Kidney (tissue), 14 donors: ENCODE data around the gene HOXD4. TPM values are rescaled to one million over a fixed set of nuclear protein-coding genes. Genes with fewer than 3 reads are reported as not detected.

Source experiments
- DNase-seq, 5 donors: peaks; one replicate each; pipeline ENCODE4 v3.0.0-alpha.2; 2013 to 2020
- FAIRE-seq: peaks from 2 replicates; lab custom pipeline; 2012; peaks lifted over from hg19 to GRCh38; lab: Jason Lieb, UNC
- H3K27ac ChIP-seq, 2 donors: one replicate each; pipeline ENCODE4 v1.7.0; 2013; ENCODE audit warnings: low read depth in 2 of 2, low read length in 2 of 2, inconsistent platforms in 1 of 2
- H3K27me3 ChIP-seq: one replicate; pipeline ENCODE4 v1.7.1; 2013; ENCODE audit warnings: low read length, inconsistent platforms; ENCODE audit not compliant: control insufficient read depth, insufficient read depth
- H3K36me3 ChIP-seq, 3 donors: one replicate each; pipeline versions ENCODE4 v1.7.0 to v1.7.1; 2013; ENCODE audit warnings: low read length in 3 of 3, control low read depth in 1 of 3, inconsistent platforms in 1 of 3; ENCODE audit not compliant: insufficient read depth in 3 of 3, control insufficient read depth in 2 of 3
- H3K4me1 ChIP-seq, 3 donors: one replicate each; pipeline versions ENCODE4 v1.7.0 to v1.7.1; 2013; ENCODE audit warnings: low read length in 3 of 3, inconsistent platforms in 1 of 3, low read depth in 1 of 3; ENCODE audit not compliant: control insufficient read depth in 2 of 3, insufficient read depth in 2 of 3
- H3K4me3 ChIP-seq, 3 donors: one replicate each; pipeline versions ENCODE4 v1.7.0 to v1.8.1; 2013; ENCODE audit warnings: low read length in 3 of 3, control low read depth in 1 of 3, inconsistent platforms in 1 of 3
- H3K9ac ChIP-seq, 3 donors: one replicate each; pipeline versions ENCODE4 v1.7.0 to v1.7.1; 2013; ENCODE audit warnings: low read length in 3 of 3, control low read depth in 1 of 3, inconsistent platforms in 1 of 3
- H3K9me3 ChIP-seq, 3 donors: one replicate each; pipeline versions ENCODE4 v1.7.0 to v1.7.1; 2013; ENCODE audit warnings: low read length in 3 of 3, control low read depth in 1 of 3, inconsistent platforms in 1 of 3; ENCODE audit not compliant: control insufficient read depth in 2 of 3, insufficient read depth in 1 of 3
- intact Hi-C: fragments of 100-400 bp; cut with DNase I; formaldehyde crosslinking; loops from one replicate; pipeline ENCODE4 v1.11.1; 2022
- polyA plus RNA-seq: library from polyadenylated mRNA; stranded (reverse); fragments of 350-450 nt; fragmentation: Illumina TruSeq; extraction: RNeasy Lipid Tissue Mini Kit (QIAGEN cat#74804); gene quantifications from one replicate; pipeline ENCODE4 v1.2.3, GENCODE V29; 2014; ENCODE audit warnings: low read depth, low replicate concordance; ENCODE audit not compliant: insufficient read depth
- total RNA-seq: library from RNA; stranded (reverse); fragmentation: NEBNext Ultra II Directional; extraction: Animal tissue kit (Norgen Biotek cat#: 25700); gene quantifications from one replicate; pipeline ENCODE4 v1.2.1, GENCODE V29; 2021
- TF ChIP-seq, protein P1 (sequence below): IDR thresholded peaks from 3 replicates; pipeline ENCODE4 v1.5.1; 2012; ENCODE audit warnings: mild to moderate bottlenecking, moderate library complexity, borderline replicate concordance; ENCODE audit not compliant: insufficient read depth; ENCODE audit errors: extremely low read depth
- donor health status: control.
- donor health status: control.
- donor health status: control.
- donor health status: control.
- donor health status: control.
- donor health status: DM: yes; HTN: yes; CAD: no.
- donor health status: Normal renal cell carcinoma (clear cell type).

The HOXD4 gene
- total and polyA plus RNA-seq, 2 donors from 2014 or later, result 12.1 to 27.8 TPM

DNA sequence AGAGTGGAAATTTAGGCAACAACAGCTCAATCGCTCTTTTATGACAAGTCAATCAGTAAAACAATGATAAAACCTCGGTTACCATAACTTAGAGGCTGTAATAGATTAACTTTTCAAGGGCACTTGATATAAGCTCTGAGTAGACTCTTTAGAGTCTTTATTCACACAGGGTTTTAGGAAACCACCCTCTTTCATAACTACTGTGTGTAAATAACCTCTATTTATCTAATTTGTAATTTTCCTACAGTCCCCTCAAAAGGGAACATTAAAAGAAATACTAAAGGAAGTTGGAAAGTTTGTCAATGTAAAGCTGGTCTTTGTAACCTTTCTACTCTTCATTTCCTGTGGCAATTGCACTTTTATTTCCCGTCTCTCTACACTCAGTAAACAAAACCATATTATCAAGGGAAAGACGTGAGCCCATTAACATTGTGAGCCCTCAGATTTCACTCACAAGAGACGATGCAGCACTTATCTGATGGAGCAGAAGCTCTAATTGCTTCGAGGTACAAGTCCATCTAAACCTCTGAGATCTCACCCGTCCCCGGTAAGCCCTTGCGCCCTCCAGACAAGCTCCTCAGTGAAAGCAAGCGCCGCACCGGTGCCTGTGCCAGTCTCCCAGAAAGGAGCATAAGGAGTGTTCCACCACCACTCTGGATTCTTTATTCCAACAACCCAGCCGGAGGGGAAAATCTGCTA is 36.0 kb downstream of the HOXD4 start:
- Histone ChIP-seq H3K36me3 (no peaks in the 10 kb centered on the region), H3K4me1 (peaks cover 0 to 4% (median 0%) of the 10 kb centered on the region in 3 donors), H3K9me3 (no peaks in the 10 kb centered on the region), H3K27ac (peak overlapping the region; percentile 77 to 83), H3K4me3 (peak overlapping the region; percentile 85 to 96 (median 89)), H3K9ac (peak overlapping the region; percentile 73 to 88 (median 86)), H3K27me3 (no peaks in the 10 kb centered on the region)
- intact Hi-C loops, result no loop called here
- FAIRE-seq (no peak), DNase-seq (peak in 4 of 5 donors; percentile 60 to 77 (median 64))
- TF ChIP-seq, protein P1, sequence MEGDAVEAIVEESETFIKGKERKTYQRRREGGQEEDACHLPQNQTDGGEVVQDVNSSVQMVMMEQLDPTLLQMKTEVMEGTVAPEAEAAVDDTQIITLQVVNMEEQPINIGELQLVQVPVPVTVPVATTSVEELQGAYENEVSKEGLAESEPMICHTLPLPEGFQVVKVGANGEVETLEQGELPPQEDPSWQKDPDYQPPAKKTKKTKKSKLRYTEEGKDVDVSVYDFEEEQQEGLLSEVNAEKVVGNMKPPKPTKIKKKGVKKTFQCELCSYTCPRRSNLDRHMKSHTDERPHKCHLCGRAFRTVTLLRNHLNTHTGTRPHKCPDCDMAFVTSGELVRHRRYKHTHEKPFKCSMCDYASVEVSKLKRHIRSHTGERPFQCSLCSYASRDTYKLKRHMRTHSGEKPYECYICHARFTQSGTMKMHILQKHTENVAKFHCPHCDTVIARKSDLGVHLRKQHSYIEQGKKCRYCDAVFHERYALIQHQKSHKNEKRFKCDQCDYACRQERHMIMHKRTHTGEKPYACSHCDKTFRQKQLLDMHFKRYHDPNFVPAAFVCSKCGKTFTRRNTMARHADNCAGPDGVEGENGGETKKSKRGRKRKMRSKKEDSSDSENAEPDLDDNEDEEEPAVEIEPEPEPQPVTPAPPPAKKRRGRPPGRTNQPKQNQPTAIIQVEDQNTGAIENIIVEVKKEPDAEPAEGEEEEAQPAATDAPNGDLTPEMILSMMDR, result no peak

- Histone ChIP-seq H3K27me3 (no peaks in the 10 kb centered on the region), H3K27ac (peak within 1 kb of the TSS; percentile 77 to 83), H3K9me3 (no peaks in the 10 kb centered on the region), H3K9ac (peak within 1 kb of the TSS; percentile 73 to 88 (median 86)), H3K4me1 (peaks cover 0 to 4% (median 0%) of the 10 kb centered on the region in 3 donors), H3K4me3 (peak within 1 kb of the TSS; percentile 85 to 96 (median 89)), H3K36me3 (no peaks in the 10 kb centered on the region)
- DNase-seq (peak; percentile 84 to 91 (median 89)), FAIRE-seq (no peak)
- intact Hi-C loops, result no loop called here
- TF ChIP-seq, protein P1, result no peak
Measured at GRCh38 chr2:176187899-176188773, 36.8 kb downstream of the HOXD4 start, which contains the start of gene HOXD1. HOXD1 (plus strand) TSS chr2:176188668; CDS start chr2:176188802, 134 bp downstream.

DNA sequence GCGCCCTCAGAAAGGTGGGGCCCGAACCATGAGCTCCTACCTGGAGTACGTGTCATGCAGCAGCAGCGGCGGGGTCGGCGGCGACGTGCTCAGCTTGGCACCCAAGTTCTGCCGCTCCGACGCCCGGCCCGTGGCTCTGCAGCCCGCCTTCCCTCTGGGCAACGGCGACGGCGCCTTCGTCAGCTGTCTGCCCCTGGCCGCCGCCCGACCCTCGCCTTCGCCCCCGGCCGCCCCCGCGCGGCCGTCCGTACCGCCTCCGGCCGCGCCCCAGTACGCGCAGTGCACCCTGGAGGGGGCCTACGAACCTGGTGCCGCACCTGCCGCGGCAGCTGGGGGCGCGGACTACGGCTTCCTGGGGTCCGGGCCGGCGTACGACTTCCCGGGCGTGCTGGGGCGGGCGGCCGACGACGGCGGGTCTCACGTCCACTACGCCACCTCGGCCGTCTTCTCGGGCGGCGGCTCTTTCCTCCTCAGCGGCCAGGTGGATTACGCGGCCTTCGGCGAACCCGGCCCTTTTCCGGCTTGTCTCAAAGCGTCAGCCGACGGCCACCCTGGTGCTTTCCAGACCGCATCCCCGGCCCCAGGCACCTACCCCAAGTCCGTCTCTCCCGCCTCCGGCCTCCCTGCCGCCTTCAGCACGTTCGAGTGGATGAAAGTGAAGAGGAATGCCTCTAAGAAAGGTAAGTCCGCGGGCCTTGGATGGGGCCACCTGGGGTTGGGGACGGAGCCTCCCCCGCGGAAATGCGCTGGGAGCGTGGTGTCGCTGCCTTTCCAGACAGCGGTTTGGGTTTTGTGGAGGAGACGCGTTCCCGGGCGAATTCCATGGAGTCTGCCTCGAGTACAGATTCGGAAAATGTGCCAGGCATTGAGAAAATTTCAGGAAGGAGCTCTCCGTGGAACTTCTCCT is 37.7 kb downstream of the HOXD4 start:
- Histone ChIP-seq H3K27ac (peak overlapping the region; percentile 53 to 77), H3K27me3 (no peaks in the 10 kb centered on the region), H3K4me1 (peaks cover 0 to 4% (median 0%) of the 10 kb centered on the region in 3 donors), H3K9ac (peak overlapping the region; percentile 7 to 60 (median 53)), H3K4me3 (peak overlapping the region; percentile 59 to 85 (median 65)), H3K36me3 (no peaks in the 10 kb centered on the region), H3K9me3 (no peaks in the 10 kb centered on the region)
- intact Hi-C loops, result no loop called here
- DNase-seq (peak; percentile 47 to 82 (median 59)), FAIRE-seq (no peak)
- TF ChIP-seq, protein P1, result no peak
